CD4-positive, alpha-beta T cell treated with Interleukin-2 at 100 ng/mL for 4 hours (primary cell): ENCODE measurements around the gene SIRT3.
A peak's percentile ranks its signal among the peaks of the same experiment; 100 is the strongest.
"Not testable (repeated sequence)": the region's sequence is repeated elsewhere in the genome, so short reads cannot be mapped to it uniquely, and the experiment has no call there.

Source experiments
- DNase-seq: peaks from one replicate; pipeline ENCODE4 v3.0.0-alpha.2; 2020; ENCODE audit warnings: low spot score

Gene SIRT3

DNA sequence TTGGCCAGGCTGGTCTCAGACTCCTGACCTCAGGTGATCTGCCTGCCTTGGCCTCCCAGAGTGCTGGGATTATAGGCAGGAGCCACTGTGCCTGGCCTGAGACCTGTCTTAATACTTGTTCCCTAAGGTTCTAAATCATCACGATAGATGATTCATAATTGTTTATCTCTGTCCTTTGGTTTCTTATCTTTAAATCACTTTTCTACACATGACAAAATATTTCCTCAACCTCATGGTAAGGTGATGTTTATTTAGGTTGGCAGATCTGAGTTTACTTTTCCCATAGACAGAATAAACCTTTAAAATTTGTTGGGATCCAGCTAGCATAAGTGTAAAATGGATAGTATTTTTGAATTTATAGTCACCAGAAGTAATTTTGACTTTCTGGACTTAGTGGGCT, 4.2 kb upstream of the SIRT3 start:
- no peak for DNase-seq

DNA sequence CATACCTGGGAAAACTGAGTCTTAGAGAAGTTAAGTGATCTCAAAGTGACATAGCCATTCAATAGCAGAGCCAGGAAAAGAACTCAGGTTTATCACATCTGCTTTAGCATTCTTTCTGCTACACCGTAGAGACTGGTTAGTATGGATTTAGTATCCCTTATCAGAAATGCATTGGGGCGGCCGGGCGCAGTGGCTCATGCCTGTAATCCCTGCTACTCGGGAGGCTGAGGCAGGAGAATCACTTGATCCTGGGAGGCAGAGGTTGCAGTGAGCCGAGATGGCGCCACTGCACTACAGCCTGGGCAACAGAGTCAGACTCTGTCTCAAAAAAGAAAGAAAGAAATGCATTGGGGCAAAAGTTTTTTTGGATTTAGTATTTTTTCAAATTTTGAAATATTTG, 2.2 kb upstream of the SIRT3 start:
- DNase-seq, result not testable (repeated sequence)

DNA sequence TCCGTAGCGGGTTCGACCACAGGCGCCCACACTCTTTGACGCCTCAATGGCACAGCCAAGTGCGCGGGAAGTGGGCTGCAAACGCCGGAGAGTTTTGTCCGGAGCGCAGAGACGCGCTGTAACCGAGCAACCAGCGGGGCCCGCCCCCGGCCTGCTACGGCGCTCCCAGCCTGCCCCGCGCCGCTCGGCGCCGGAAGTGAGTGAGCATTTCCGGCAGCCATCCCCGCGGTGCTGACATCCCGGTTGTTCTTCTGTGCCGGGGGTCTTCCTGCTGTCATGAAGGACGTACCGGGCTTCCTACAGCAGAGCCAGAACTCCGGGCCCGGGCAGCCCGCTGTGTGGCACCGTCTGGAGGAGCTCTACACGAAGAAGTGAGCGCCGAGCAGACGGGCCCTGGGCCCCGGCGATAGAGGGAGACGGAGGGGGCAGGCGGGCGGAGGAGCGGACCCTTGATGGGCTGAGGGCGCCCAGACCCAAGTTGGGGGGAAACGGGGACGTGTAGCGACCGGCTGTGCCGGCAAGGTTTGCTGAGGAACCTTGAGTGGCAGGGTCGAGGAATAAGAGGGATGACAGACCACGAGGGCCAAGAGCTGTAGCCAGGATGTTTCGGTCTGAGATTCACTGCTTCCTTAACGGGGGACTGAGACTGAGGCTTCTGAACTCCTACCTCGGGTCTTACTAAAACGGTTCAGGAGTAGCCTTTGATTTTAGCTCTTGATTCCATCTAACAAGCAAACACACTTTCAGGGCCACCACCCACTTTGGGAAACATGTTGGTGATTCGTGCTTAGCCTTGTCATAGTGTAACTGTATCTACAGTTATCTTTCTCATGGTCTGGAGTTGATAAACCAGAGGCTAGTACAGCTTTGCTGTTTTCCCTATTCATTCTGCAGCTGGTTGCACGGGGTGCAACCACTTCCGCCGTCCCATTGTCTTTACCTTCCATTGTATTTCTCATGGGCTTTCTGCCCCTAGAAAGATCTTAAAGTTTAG, 929 bp upstream of the SIRT3 start, which contains the start of gene PSMD13:
Gene PSMD13 (plus strand): TSS at position 203 of the 994 bp plus-strand sequence. CDS start 74 bp downstream, at position 277.
- DNase-seq, result peak; percentile 82

DNA sequence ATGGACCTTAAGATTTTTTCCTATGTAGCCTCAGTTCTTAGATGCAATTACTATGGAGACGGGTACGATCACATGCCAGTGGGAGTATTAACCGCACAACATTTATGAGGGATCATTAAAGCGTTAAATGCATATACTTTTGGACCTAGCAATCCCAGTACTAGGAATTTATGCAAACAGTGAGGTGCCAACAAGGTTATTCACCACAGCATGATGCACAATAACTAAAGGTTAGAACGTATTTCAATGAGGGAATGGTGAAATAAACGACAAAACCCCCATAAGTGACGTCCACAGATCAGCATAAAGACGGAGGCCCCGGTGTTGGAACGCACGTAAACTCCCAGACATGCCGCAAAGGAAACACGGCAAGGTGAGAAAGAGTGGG, 539 bp downstream of the SIRT3 start:
- peak; percentile 47 for DNase-seq

DNA sequence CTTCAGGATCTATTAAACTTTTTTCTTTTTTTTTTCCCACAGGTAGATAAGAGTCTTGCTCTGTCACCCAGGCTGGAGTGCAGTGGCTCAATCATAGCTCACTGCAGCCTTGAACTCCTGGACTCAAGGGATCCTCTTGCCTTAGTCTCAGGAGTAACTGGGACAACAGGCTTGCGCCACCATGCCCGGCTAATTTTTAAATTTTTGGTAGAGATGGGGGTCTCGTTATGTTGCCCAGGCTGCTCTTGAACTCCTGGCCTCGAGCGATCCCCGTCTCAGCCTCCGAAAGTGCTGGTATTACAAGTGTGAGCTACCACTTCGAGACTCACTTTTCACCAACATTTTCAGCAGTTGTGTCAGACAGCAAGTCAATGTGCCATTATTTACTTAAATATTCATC, 962 bp downstream of the SIRT3 start:
- no peak for DNase-seq

DNA sequence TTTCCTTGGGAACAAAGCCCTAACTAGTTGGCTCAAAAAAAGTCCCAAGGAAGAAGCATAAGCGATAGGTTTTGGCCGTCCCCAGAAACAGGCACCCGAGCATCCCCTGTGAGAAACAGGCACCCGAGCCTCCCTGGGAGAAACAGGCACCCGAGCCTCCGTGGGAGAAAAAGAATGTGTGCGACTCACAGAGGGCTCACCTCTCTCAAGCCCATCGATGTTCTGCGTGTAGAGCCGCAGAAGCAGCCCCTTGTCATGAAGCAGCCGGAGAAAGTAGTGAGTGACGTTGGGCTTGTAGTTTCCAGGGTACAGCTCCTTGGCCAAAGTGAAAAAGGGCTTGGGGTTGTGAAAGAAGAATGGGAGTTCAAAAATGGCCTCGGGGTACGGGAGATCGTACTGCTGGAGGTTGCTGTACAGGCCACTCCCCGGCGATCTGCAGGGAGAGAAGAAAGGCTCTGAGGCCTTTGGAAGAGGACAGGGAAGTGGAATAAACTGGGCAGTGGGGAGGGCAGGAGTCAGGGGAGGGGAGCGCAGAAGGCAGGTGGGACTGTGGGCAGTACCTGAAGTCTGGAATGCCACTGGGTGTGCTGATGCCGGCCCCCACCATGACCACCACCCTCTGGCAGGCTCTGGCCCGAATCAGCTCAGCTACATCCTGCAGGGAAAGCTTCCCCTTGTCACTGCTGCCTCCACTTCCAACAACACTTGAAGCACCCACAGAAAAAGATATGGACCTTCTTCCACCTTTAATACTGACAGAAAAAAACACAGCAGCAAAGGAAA, 3.2 kb downstream of the SIRT3 start:
- no peak for DNase-seq

DNA sequence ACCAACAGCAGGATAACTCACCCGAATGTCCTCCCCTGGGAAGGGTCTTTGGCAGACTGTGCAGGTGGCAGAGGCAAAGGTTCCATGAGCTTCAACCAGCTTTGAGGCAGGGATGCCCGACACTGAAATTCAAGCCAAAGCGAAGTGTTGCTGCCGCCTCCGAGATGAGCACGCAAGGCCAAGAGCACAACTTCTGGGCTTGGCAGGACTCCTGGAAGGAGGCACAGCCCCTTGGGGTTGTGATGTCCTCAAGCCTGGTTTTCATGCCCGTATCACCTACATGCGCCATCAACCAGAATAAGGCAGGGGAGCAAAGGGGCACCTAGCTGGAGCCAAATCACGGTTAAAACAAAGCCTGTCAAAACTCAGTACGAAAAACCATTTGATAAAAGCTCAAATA, 5.7 kb downstream of the SIRT3 start:
- no peak for DNase-seq

DNA sequence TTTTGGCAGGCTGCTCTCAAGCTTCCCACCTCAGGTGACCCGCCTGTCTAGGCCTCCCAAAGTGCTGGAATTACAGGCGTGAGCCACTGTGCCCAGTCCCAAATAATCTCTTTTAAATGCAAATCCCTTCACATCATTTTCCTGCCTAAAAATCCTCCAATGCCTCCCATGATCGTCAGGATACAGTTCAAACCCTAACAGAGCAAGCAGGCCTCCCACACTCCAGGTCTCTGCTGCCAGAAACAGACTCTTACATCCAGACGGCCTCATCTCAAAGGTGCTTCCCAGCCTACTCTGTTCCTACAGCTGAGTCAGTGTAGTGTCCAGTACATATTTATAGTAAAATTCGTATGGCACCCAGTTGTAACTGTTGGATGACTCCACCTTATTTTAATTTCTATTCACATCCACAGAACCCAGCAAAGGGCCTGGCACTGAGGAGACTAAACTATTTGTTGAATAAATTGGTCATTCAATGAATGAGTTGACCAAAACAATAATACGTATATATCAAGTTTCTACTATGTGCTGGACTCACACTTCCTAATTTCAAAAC, 8.2 kb downstream of the SIRT3 start:
- no peak for DNase-seq

DNA sequence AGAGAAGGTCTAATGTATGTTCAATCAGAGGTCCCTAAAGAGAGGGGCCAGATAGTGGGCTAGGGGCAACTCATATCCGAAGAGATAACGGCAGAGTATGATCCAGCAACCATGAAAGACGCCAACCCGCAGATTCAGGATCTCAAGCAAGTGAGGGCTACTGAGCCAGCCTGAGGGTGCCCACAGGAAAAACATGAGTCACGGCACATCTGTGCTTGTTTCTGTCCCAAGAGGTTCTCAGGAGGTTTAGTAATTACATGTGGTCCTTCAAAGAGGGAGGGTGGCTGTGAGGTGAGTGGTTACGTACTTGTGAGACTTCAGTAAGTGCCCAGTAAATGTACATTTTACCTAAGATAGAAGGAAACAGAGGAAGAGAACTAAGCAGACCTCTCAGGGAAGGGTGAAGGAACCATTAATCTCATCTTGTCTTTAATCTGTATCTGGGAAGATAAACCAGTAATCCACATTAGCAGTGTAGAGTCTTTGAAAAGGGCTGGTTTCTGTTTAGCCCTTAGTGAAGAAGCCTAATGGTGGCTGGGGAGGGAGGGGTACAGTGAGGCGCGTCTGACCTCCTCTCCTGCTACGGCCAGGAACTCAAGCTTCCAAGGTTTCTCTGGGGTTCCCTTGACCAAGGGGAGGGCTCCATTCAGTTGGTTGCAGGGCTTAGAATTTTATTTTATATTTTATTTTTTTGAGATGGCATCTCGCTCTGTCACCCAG, 10.2 kb downstream of the SIRT3 start:
- no peak for DNase-seq

DNA sequence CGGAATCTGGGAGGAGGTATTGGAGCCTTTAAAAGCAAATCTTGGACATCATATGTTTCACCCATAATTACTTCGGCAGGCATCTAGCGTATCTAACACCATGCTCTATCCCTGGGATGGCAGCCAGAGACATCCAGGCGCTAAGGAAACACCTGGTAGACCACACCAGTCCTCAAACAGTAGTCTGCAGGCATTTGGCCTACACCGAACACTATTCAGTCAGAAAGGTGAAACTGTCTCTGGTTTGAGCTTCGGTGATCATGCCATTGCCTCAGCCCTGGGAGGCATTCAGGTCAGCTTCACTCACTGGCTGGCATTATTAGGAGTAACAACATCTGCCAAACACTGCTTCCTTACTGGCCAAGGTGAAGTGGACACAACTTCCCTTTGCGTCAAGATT, 11.7 kb downstream of the SIRT3 start:
- no peak for DNase-seq

DNA sequence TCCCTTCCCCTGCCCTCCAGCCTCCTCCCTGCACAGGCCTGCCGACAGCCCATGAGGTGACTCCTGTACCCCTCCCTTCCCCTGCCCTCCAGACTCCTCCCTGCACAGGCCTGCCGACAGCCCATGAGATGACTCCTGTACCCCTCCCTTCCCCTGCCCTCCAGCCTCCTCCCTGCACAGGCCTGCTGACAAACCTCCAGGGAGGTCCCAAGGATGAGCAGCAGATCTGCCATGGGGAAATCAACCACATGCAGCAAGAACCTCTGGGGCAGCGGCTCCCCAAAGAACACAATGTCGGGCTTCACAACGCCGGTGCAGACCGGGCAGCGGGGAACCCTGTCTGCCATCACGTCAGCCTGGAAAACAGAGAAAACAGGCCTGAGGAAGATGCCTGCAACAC, 12.3 kb downstream of the SIRT3 start:
- DNase-seq, result no peak

DNA sequence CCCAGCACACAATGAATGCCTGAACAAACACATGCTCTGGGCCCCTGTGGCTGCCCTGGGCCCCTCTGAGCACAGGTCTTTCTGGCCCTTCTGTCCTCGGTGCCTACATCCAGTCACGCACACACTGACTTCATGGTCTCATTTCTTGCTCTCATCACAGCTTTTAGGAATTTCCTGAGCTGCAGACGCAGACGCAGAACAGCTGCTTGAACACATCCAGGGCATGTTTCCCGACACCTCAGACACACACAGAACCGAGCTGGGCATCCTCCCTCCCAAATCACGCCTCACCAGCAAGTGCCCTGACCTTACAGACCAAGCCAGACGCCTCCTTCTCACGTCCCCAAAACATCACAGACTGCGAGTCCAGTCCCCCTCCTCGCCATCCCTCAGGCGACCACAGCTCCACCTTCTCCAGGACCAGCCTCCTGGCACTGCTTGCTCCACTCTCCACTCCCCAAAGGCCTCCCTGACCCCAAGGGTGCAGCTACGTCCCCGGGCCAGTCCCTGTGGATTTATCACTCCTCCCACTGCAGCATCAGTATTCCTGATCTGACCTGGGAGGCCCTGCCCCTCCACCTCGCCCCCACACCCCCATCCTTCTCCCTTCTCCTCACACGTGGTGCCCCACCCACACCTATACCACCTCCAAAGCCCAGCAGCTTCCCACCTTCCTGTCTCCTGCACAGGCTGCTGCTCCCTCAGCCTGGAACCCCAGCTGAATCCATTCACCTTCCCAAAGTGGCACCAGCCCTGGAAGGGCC, 12.9 kb downstream of the SIRT3 start:
- DNase-seq, result no peak

DNA sequence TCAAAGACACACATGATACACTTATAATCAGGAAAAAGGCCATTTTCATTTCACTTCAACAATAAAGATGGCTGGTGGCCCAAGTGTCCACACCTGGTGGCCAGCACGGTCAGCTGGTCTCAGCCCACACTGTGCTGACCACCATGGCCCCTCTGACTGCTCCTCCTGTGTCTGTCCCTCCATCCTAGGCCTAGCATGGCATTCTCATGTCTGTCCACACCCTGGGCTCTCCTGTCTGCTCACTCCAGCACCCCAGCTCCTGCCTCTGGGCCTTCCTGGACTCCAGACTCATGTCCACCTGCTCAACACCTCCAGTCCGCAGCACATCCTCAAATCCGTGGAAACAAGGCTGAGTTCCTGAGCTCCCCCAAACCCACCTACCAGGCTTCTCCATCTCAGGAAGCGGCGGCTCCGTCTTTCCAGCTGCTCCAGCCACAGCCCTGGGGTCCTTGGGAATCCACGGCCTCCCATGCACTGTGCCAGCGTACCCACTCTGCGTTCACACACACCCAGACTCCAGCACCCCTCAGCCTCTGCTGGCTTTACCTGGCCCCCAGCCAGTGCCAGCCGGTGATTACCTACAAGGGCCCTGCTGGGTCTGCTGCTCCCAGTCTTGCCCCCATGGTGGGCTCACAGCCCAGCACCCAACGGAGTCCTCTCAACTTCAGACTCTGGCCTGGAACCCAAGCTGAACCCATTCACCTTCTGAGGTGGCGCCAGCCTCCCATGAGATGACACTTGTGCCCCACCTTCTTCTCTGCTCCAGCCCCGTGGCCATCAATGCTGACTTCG, 13.9 kb downstream of the SIRT3 start:
- DNase-seq, result no peak

DNA sequence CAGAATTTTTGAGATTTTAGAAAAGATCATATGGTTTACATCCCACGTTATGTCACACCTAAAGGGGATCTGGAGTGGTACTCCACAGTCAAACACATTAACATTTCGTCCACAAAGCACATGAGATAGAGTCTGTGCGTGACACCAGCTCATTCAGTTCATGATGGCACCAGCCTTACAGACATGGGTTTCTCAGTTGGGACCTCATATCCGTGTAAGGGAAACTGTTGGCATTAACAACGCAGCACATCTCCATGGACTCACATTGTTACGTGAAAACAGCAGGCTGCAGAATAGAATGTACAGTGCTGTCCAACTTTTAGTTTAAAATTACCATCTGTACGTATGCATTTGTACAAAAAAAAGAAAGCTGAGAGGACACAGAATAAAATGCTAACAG, 14.6 kb downstream of the SIRT3 start:
- DNase-seq, result no peak

DNA sequence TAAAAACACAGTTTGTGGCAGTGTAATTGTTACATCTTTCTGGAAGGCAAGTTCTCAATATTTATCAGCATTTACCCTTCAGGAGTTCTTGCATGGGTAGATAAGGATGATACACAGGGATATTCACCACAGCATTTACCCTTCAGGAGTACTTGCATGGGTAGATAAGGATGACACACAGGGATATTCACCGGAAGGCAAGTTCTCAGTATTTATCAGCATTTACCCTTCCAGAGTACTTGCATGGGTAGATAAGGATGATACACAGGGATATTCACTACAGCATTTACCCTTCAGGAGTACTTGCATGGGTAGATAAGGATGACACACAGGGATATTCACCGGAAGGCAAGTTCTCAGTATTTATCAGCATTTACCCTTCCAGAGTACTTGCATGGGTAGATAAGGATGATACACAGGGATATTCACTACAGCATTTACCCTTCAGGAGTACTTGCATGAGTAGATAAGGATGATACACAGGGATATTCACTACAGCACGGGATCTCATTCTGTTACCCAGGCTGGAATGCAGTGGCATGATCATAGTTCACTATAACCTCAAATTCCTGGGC, 15.4 kb downstream of the SIRT3 start:
- DNase-seq, result not testable (repeated sequence)

DNA sequence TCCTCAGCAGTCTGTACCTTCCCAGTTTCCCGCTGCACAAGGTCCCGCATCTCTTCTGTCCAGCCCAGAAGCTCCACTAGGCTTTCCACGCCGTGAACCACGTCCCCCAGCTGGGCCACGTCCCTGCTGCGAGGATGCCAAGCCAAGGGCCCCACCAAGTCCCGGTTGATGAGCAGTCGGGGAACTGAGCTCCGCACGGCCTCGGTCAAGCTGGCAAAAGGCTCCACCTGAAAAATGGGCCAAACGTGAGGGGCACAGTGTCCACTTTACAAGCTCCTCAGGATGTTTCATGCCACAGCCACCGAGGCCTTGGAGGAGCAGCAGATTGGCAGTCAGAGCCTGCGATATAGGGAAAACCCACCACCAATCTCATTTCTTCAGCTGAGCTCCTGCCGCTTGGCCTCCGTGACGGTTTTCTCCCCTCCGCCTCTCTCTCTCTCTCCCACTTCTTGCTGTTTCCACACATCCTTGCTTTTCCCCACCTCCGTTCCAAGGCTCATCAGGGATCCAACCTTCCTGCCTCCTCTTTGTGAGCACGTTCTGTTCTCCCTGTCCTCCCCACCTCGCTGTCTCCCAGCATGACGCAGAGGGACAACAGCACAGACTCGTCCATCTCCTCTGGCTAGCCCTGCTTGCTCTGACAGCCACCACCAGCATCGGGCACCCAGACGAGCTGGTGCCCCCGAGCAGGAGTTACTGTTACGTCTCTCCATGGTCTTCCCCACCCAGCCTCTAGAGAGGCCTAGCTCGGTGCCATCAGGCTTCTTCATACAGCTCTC, 17.1 kb downstream of the SIRT3 start:
- DNase-seq, result no peak

DNA sequence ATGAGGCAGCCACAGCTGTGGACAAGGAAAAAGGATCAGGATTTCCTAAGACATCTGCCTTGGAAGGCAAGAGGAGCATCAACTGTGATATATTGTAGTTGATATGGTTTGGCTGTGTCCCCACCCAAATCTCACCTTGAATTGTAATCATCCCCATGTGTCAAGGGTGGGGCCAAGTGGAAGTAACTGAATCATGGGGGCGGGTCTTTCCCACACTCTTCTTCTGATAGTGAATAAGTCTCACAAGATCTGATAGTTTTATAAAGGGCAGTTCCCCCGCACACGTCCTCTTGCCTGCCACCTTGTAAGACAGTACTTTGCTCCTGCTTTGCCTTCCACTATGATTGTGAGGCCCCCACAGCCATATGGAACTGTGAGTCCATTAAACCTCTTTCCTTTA, 18.4 kb downstream of the SIRT3 start:
- no peak for DNase-seq

DNA sequence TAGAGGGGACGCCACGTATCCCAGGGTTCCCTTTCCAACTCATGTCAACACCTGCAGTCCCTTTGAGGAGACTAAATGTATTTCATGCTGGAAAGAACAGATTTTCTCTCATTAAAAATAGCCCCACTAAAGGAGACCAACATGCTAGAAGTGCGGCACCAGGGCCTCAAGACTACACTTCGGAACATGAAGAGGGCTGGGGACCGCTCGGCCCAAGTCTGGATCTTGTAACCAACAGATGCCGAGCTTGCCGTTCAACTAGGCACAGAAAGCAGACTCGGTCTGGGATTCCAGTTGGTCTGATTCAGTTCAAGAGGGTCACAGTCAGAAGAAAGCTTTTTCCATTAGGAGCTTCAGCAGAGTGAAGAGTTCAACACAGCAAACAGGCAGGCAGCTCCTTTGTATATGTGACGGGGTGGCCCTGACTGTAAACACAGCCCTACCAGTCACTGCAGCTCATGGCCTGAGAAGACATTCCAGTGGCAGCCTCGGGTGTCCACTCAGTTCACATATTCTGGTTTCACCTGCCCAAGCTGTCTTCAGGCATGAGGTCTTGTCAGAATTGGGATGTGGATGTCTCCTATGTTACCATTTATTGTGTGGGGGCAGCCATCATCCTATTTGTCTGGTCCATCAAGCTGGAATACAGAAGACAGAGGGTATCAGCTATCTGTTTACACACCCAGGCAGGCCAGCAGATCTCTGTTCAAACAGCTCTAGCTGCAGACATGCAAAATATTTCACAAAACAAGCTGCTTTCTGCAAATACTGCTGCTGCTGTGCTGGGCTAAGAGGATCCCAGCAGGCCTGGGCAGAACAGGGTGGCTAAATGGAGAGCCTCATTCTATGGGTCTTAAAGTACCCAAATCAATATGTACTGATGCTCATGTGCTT, 19.8 kb downstream of the SIRT3 start:
- no peak for DNase-seq
